HepG2 (cell line): ENCODE results near the gene TNNT3. TPM values are rescaled to one million over a fixed set of nuclear protein-coding genes. Genes with fewer than 3 reads are reported as not detected.

Experiments
- ATAC-seq: fragments of 200-7000 bp; cut with Tn5 transposase; 3 replicates; pipeline ENCODE4 v1.9.1; 2020; ENCODE audit warnings: mild to moderate bottlenecking, moderate library complexity
- BruUV-seq: library from RNA; stranded (reverse); fragments of 400-500 nt; replicated peaks from 2 replicates; lab custom pipeline; 2021; lab: Mats Ljungman, UMichigan
- CTCF ChIA-PET: fragments of 300-600 bp; formaldehyde crosslinking; extraction: SDS; loops from one replicate; lab custom pipeline; 2021; ENCODE audit warnings: low total read pairs, inconsistent platforms, low intra/inter-chr PET ratio; lab: Yijun Ruan, JAX
- POLR2A ChIA-PET: fragments of 350-600 bp; sonication (Branson Sonifier 250); formaldehyde crosslinking; loops from one replicate; lab custom pipeline; 2020; ENCODE audit warnings: antibody characterized with exemption, inconsistent platforms; lab: Yijun Ruan, JAX
- DNase-seq: peaks from one replicate; pipeline ENCODE4 v3.0.0-alpha.2; 2015; ENCODE audit warnings: low spot score
- FAIRE-seq: peaks from 3 replicates; lab custom pipeline; 2011; peaks lifted over from hg19 to GRCh38; lab: Jason Lieb, UNC
- H2AFZ ChIP-seq: one replicate; pipeline ENCODE4 v1.6.1; 2011; ENCODE audit warnings: low read length, inconsistent platforms
- H3K27ac ChIP-seq: fragments of 300-600 bp; 3 replicates; pipeline ENCODE4 v1.8.0; 2011; ENCODE audit warnings: mixed run types, mild to moderate bottlenecking, mixed read lengths, low read length, inconsistent platforms; ENCODE audit not compliant: insufficient read depth; ENCODE audit errors: extremely low read length
- H3K27me3 ChIP-seq, 2 experiments: fragments of 200-600 bp in 1 of 2; 2 replicates in 1 of 2; 3 replicates in 1 of 2; pipeline versions ENCODE4 v1.6.0 to v1.8.0; 2011; ENCODE audit warnings: low read length in 2 of 2, mild to moderate bottlenecking in 2 of 2, moderate library complexity in 2 of 2, inconsistent platforms in 1 of 2; ENCODE audit not compliant: insufficient read depth in 2 of 2, control insufficient read depth in 1 of 2
- H3K36me3 ChIP-seq, 2 experiments: fragments of 200-600 bp in 1 of 2; replicated peaks in 1 of 2; 2 replicates in 1 of 2; 3 replicates in 1 of 2; pipeline versions ENCODE4 v1.5.1 to v1.8.0; 2011; ENCODE audit warnings: low read length in 2 of 2, inconsistent platforms in 1 of 2; ENCODE audit not compliant: insufficient read depth in 2 of 2, control insufficient read depth in 1 of 2
- H3K4me1 ChIP-seq: 2 replicates; pipeline ENCODE4 v1.5.1; 2012; ENCODE audit warnings: low read length, inconsistent platforms; ENCODE audit not compliant: insufficient read depth
- H3K4me2 ChIP-seq: 2 replicates; pipeline ENCODE4 v1.6.0; 2011; ENCODE audit warnings: low read depth, low read length, inconsistent platforms
- H3K4me3 ChIP-seq, 3 experiments: fragments of 200-600 bp in 1 of 3; sonication (generic), shearing (Covaris generic) in 1 of 3; replicated peaks in 1 of 3; 2 replicates each; pipeline ENCODE4 v1.5.1; 2011 to 2016; ENCODE audit warnings: low read length in 3 of 3, inconsistent platforms in 2 of 3, low read depth in 2 of 3, mild to moderate bottlenecking in 2 of 3, control low read depth in 1 of 3, mixed read lengths in 1 of 3; ENCODE audit not compliant: insufficient read depth in 1 of 3
- H3K79me2 ChIP-seq: one replicate; pipeline ENCODE4 v1.6.1; 2011; ENCODE audit warnings: low read length, inconsistent platforms; ENCODE audit not compliant: insufficient read depth
- H3K9ac ChIP-seq: 2 replicates; pipeline ENCODE4 v1.6.0; 2011; ENCODE audit warnings: mild to moderate bottlenecking, low read depth, low read length, inconsistent platforms; ENCODE audit not compliant: insufficient read depth
- H3K9me3 ChIP-seq: 2 replicates; pipeline ENCODE4 v1.5.1; 2012; ENCODE audit warnings: mild to moderate bottlenecking, low read length
- H4K20me1 ChIP-seq: 2 replicates; pipeline ENCODE4 v1.6.0; 2011; ENCODE audit warnings: inconsistent platforms, mild to moderate bottlenecking, low read length, moderate library complexity; ENCODE audit not compliant: insufficient read depth
- BORCS8-MEF2B ChIP-seq: sonication (generic); formaldehyde crosslinking; IDR thresholded peaks from 2 replicates; pipeline ENCODE4 v1.8.0; 2022; ENCODE audit warnings: mild to moderate bottlenecking, missing genetic modification reagents
- EZH2 ChIP-seq: conservative IDR thresholded peaks from 2 replicates; pipeline ENCODE4 v1.6.1; 2012; ENCODE audit warnings: mild to moderate bottlenecking, low read depth, low read length, moderate library complexity
- PLRG1 ChIP-seq: fragments of 450-650 bp; conservative IDR thresholded peaks from 2 replicates; pipeline ENCODE4 v1.6.1; 2016
- RAD21 ChIP-seq: fragments of 450-650 bp; formaldehyde crosslinking; IDR thresholded peaks from 2 replicates; pipeline ENCODE4 v1.5.0; 2020; ENCODE audit warnings: mild to moderate bottlenecking
- REPIN1 ChIP-seq: sonication (generic); formaldehyde crosslinking; IDR thresholded peaks from 2 replicates; pipeline ENCODE4 v1.8.0; 2022; ENCODE audit warnings: missing genetic modification reagents, low read depth, mild to moderate bottlenecking, borderline replicate concordance
- STAG1 ChIP-seq: sonication (generic); formaldehyde crosslinking; IDR thresholded peaks from 2 replicates; pipeline ENCODE4 v1.4.0; 2020; ENCODE audit warnings: missing genetic modification reagents
- ZBTB7A ChIP-seq: sonication (generic); formaldehyde crosslinking; IDR thresholded peaks from 2 replicates; pipeline ENCODE4 v1.8.0; 2022; ENCODE audit warnings: mild to moderate bottlenecking, missing genetic modification reagents
- ZBTB7B ChIP-seq: sonication (generic); formaldehyde crosslinking; IDR thresholded peaks from 2 replicates; pipeline ENCODE4 v1.4.0; 2020; ENCODE audit warnings: missing genetic modification reagents
- WGBS: methylation state at CpG from one replicate; pipeline ENCODE4 v1.1.6; 2017; ENCODE audit warnings: low lambda C conversion rate; 5-methylcytosine and 5-hydroxymethylcytosine counted together
- in situ Hi-C: cut with HindIII; loops from 2 replicates; pipeline ENCODE4 v1.10.0; 2017; ENCODE audit warnings: low pct_unique_long_range_greater_than_20kb; ENCODE audit not compliant: extremely low pct_ligation_motif_present
- intact Hi-C: fragments of 100-400 bp; cut with micrococcal nuclease; formaldehyde crosslinking; loops from one replicate; pipeline ENCODE4 v1.10.0; 2022; ENCODE audit not compliant: unreplicated experiment
- polyA plus RNA-seq, 8 experiments: library from polyadenylated mRNA; depleted of rRNA in 3 of 8; stranded (reverse) in 7 of 8; unstranded in 1 of 8; fragments of >200 nt; fragmentation: Illumina TruSeq in 4 of 8; extraction: Trizol in 4 of 8; gene quantifications; 2 replicates each; pipeline versions ENCODE4 v1.2.1 to v1.2.3, GENCODE V29; 2011 to 2016; ENCODE audit warnings: low read depth in 4 of 8, missing spikeins in 1 of 8, mixed read lengths in 1 of 8; ENCODE audit not compliant: insufficient read depth in 1 of 8
- total RNA-seq, 5 experiments: library from RNA; depleted of rRNA; stranded (reverse); fragments of >200 nt; fragmentation: Illumina TruSeq; extraction: Trizol; gene quantifications; 2 replicates each; pipeline ENCODE4 v1.2.3, GENCODE V29; 2016; ENCODE audit warnings: low read depth in 1 of 5
- TF ChIP-seq, protein P1 (sequence below): sonication (generic); formaldehyde crosslinking; IDR thresholded peaks from 2 replicates; pipeline ENCODE4 v1.5.0; 2020; ENCODE audit warnings: mild to moderate bottlenecking, missing genetic modification reagents, moderate library complexity
- TF ChIP-seq, protein P2 (sequence below): sonication (generic); formaldehyde crosslinking; IDR thresholded peaks from 2 replicates; pipeline ENCODE4 v1.9.0; 2022; ENCODE audit warnings: missing genetic modification reagents, mild to moderate bottlenecking, borderline replicate concordance
- TF ChIP-seq, protein P3 (sequence below): sonication (generic); formaldehyde crosslinking; IDR thresholded peaks from 2 replicates; pipeline ENCODE4 v1.5.1; 2020; ENCODE audit warnings: mild to moderate bottlenecking, missing genetic modification reagents, moderate library complexity
- TF ChIP-seq, protein P4 (sequence below): sonication (generic); formaldehyde crosslinking; IDR thresholded peaks from 2 replicates; pipeline ENCODE4 v1.9.0; 2021; ENCODE audit warnings: missing genetic modification reagents, borderline replicate concordance

The TNNT3 gene
- total and polyA plus RNA-seq, 2 of the 13 experiments (the other 11 are each of a cell fraction or from before 2014, with no cell fraction given) = not detected

DNA sequence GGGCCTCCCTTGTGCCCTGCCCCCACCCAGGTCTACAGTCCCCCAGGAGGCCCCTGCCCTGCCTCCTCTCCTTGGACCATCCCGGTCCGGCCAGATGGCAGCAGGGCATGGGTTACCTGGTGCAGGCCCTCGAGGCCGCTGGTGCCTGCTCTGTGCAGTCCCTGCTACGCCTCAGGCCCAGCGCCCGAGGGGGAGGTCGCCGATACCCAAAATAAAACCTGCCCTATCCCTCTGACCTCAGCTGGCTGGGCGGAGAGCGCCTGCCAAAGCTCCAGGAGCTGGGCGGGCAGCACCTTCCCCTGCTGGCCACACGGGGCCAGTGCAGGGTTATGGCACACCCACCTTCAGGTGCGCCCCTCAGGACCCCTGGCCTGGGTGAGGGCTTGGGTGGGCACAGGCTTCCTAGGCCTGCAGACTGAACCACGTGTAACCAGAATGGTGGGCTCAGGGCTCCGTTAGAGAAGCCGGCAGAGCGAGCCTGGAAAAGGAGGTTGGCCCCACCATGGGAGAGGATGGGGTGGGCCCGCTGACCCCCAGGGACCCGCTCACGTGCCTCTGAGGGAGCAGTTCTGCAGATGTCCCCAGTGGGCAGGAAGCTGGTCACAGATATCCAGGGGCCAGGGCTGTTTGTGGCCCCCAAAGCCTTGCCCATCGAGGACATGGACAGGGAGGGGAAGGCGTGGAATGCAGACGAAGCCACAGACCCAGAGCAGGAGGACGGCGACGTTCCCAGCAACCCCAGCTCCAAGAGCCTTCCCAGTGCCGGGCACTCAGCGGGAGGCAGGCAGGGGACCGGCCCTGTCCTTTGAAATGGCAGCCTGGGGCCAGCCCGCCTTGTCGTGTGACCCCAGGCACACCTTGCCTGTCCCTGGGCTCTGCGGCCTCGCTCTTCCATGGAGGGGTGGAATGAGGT, 1.7 kb upstream of the TNNT3 start:
- Histone ChIP-seq H3K4me2 (no peak overlapping the region), H3K27ac (no peak overlapping the region), H3K4me1 (no peaks in the 10 kb centered on the region), H3K36me3 (no peaks in the 10 kb centered on the region), H3K79me2 (no peaks in the 10 kb centered on the region), H3K27me3 (peaks cover 20 to 49% of the 10 kb centered on the region in 2 experiments; a peak in 4 of 5 replicates), H3K9me3 (no peaks in the 10 kb centered on the region), H3K4me3 (no peak overlapping the region), H4K20me1 (no peaks in the 10 kb centered on the region), H3K9ac (no peak overlapping the region), H2AFZ (no peak overlapping the region)
- in situ Hi-C loops = no loop called here
- 33% methylated on average over 9 of the region's 34 CpGs for WGBS
- BruUV-seq = no TSS peak
- ChIA-PET CTCF (no interaction called here), POLR2A (no interaction called here)
- no peak for DNase-seq
- intact Hi-C loops = loop anchor here (1.0 kb wide), 1 partner anchor 27 kb away; no protein-coding TSS in a partner anchor
- no peak for FAIRE-seq
- peak; percentile 73 for ATAC-seq
- no peak for TF ChIP-seq PLRG1
- TF ChIP-seq, protein P1, sequence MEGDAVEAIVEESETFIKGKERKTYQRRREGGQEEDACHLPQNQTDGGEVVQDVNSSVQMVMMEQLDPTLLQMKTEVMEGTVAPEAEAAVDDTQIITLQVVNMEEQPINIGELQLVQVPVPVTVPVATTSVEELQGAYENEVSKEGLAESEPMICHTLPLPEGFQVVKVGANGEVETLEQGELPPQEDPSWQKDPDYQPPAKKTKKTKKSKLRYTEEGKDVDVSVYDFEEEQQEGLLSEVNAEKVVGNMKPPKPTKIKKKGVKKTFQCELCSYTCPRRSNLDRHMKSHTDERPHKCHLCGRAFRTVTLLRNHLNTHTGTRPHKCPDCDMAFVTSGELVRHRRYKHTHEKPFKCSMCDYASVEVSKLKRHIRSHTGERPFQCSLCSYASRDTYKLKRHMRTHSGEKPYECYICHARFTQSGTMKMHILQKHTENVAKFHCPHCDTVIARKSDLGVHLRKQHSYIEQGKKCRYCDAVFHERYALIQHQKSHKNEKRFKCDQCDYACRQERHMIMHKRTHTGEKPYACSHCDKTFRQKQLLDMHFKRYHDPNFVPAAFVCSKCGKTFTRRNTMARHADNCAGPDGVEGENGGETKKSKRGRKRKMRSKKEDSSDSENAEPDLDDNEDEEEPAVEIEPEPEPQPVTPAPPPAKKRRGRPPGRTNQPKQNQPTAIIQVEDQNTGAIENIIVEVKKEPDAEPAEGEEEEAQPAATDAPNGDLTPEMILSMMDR (CRISPR knock-in tag) = peak; percentile 64
- TF ChIP-seq, protein P2, sequence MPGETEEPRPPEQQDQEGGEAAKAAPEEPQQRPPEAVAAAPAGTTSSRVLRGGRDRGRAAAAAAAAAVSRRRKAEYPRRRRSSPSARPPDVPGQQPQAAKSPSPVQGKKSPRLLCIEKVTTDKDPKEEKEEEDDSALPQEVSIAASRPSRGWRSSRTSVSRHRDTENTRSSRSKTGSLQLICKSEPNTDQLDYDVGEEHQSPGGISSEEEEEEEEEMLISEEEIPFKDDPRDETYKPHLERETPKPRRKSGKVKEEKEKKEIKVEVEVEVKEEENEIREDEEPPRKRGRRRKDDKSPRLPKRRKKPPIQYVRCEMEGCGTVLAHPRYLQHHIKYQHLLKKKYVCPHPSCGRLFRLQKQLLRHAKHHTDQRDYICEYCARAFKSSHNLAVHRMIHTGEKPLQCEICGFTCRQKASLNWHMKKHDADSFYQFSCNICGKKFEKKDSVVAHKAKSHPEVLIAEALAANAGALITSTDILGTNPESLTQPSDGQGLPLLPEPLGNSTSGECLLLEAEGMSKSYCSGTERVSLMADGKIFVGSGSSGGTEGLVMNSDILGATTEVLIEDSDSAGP (CRISPR knock-in tag) = 0 out of 2 replicates have a peak, but pooled peaks have one; percentile 31
- TF ChIP-seq, protein P3, sequence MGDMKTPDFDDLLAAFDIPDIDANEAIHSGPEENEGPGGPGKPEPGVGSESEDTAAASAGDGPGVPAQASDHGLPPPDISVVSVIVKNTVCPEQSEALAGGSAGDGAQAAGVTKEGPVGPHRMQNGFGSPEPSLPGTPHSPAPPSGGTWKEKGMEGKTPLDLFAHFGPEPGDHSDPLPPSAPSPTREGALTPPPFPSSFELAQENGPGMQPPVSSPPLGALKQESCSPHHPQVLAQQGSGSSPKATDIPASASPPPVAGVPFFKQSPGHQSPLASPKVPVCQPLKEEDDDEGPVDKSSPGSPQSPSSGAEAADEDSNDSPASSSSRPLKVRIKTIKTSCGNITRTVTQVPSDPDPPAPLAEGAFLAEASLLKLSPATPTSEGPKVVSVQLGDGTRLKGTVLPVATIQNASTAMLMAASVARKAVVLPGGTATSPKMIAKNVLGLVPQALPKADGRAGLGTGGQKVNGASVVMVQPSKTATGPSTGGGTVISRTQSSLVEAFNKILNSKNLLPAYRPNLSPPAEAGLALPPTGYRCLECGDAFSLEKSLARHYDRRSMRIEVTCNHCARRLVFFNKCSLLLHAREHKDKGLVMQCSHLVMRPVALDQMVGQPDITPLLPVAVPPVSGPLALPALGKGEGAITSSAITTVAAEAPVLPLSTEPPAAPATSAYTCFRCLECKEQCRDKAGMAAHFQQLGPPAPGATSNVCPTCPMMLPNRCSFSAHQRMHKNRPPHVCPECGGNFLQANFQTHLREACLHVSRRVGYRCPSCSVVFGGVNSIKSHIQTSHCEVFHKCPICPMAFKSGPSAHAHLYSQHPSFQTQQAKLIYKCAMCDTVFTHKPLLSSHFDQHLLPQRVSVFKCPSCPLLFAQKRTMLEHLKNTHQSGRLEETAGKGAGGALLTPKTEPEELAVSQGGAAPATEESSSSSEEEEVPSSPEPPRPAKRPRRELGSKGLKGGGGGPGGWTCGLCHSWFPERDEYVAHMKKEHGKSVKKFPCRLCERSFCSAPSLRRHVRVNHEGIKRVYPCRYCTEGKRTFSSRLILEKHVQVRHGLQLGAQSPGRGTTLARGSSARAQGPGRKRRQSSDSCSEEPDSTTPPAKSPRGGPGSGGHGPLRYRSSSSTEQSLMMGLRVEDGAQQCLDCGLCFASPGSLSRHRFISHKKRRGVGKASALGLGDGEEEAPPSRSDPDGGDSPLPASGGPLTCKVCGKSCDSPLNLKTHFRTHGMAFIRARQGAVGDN = peak; percentile 36
- TF ChIP-seq ZBTB7A (CRISPR knock-in tag) = peak; percentile 69
- TF ChIP-seq RAD21 = peak; percentile 29; the same call in 1 of the 2 replicates
- TF ChIP-seq STAG1 (CRISPR knock-in tag) = peak; percentile 64
- TF ChIP-seq ZBTB7B (CRISPR knock-in tag) = peak; percentile 48; the same call in 1 of the 2 replicates
- 0 out of 2 replicates have a peak, but pooled peaks have one; percentile 15 for TF ChIP-seq EZH2
- TF ChIP-seq, protein P4, sequence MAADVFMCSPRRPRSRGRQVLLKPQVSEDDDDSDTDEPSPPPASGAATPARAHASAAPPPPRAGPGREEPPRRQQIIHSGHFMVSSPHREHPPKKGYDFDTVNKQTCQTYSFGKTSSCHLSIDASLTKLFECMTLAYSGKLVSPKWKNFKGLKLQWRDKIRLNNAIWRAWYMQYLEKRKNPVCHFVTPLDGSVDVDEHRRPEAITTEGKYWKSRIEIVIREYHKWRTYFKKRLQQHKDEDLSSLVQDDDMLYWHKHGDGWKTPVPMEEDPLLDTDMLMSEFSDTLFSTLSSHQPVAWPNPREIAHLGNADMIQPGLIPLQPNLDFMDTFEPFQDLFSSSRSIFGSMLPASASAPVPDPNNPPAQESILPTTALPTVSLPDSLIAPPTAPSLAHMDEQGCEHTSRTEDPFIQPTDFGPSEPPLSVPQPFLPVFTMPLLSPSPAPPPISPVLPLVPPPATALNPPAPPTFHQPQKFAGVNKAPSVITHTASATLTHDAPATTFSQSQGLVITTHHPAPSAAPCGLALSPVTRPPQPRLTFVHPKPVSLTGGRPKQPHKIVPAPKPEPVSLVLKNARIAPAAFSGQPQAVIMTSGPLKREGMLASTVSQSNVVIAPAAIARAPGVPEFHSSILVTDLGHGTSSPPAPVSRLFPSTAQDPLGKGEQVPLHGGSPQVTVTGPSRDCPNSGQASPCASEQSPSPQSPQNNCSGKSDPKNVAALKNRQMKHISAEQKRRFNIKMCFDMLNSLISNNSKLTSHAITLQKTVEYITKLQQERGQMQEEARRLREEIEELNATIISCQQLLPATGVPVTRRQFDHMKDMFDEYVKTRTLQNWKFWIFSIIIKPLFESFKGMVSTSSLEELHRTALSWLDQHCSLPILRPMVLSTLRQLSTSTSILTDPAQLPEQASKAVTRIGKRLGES = no peak
- TF ChIP-seq REPIN1 (CRISPR knock-in tag) = no peak
- TF ChIP-seq BORCS8-MEF2B = no peak
